ENCODE results near the gene PLAC8L1.

Gene PLAC8L1

GRCh38 chr5:146078566-146078965 lies 26.8 kb downstream of the PLAC8L1 start:
- no peak for ATAC-seq

GRCh38 chr5:146076455-146076854 lies 28.9 kb downstream of the PLAC8L1 start:
- ATAC-seq, result no peak

GRCh38 chr5:146076028-146076427 lies 29.3 kb downstream of the PLAC8L1 start:
- ATAC-seq, result no peak

- ATAC-seq, result no peak
Measured at GRCh38 chr5:146073239-146073900, 32.0 kb downstream of the PLAC8L1 start.

GRCh38 chr5:146072595-146072994 lies 32.8 kb downstream of the PLAC8L1 start:
- no peak for ATAC-seq

GRCh38 chr5:146071171-146071570 lies 34.2 kb downstream of the PLAC8L1 start:
- ATAC-seq, result no peak

- no peak for ATAC-seq
Measured at GRCh38 chr5:146070746-146071145, 34.6 kb downstream of the PLAC8L1 start.

DNA sequence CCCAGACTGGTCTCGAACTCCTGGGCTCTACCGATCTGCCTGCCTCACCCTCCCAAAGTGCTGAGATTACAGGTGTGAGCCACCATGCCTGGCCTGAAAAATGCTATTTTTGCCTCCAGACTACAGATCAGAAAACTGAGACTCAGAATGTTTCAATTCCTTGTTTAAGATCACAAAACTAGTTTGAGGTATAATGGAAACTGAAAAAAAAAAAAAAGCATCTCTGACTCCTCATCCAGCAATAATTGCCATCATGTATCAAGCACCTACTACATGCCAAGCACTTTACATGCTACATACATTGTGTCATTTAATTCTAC lies 35.6 kb downstream of the PLAC8L1 start:
- no peak for ATAC-seq

DNA sequence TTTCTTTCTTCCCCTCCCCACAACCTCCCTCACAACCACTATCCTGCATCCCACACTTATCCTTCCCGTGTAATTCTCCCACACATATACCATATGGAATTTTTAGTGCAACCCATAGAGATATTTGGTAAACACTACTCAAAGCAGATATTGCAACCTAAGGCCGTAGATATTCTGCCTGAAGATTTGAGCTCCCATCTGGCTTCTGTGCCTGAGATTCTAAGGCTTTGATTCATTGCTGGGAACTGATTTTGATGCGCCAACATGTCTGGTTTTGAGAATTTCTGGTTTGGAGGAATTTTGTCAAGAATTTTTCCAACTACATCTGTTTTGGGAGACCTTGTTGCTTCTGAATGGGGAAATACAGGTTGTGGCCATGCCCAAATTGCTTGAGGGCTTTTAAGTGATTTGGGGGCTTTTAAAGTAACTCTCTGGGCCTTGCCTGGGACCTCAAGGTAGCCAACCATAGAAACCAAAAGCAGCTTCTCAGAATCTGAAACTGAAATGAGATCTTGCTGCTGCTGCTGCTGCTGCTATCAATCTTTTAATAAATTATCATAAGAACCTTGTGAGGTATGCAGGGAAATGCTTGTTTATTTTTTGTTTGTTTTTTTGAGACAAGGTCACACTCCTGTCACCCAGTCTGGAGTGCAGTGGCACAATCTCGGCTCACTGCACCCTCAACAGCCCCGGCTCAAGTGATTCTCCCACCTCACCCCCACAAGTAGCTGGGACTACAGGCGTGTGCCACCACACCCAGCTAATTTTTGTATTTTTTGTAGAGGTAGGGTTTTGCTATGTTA lies 36.2 kb downstream of the PLAC8L1 start:
- no peak for ATAC-seq

- ATAC-seq, result no peak
Measured at GRCh38 chr5:146068206-146068605, 37.2 kb downstream of the PLAC8L1 start.

DNA sequence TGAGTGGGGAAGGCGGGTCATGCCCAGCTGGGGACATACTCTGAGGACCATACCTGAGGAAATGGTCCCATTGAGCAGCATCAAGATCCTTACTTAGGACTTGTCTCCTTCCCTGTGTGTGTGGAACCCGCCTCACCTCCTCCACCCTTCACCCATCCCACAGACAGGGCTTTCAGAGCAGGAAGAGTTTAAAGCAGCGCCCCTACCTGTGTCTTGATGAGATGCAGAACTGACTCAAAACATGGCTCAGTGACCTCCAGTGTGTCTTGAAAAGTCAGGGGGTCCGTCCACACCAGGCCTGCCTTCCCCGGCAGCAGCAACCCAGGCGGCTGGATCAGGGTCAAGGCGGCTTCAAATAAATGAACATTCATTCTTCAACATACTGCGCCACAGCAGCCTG lies 38.4 kb downstream of the PLAC8L1 start:
- ATAC-seq, result no peak

GRCh38 chr5:146060221-146060585 lies 45.2 kb downstream of the PLAC8L1 start:
- ATAC-seq, result no peak

DNA sequence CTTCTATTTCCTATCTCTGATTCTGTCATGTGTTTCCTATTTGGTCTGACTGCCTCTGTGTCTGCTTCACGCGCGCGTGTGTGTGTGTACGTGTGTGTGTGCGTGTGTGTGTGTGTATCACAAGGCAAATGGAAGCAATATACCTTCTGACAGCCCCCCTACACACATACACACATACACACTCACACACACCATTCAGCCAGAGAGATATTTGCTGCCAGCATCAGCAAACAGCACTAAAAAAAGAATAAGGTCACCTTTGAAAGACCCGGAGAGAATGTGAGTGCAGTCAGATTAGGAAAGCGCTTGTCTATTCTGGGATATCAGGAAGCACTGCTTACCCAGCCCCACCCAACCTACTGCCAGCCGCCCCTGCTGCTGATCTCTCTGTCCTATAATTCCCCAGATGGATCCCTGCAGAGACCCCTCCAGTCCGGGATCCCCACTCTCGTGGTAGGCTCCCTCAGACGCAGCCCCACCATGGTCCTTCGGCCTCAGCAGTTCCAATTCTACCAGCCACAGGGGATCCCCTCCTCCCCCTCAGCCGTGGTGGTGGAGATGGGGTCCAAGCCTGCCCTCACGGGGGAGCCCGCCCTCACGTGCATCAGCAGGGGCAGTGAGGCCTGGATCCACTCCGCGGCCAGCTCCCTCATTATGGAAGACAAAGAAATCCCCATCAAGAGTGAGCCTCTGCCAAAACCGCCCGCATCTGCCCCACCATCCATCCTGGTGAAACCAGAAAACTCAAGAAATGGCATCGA lies 45.7 kb downstream of the PLAC8L1 start:
- ATAC-seq, result no peak

- ATAC-seq, result no peak
Measured at GRCh38 chr5:146055432-146055831, 49.9 kb downstream of the PLAC8L1 start.

GRCh38 chr5:146052780-146053179 lies 52.6 kb downstream of the PLAC8L1 start:
- no peak for ATAC-seq

DNA sequence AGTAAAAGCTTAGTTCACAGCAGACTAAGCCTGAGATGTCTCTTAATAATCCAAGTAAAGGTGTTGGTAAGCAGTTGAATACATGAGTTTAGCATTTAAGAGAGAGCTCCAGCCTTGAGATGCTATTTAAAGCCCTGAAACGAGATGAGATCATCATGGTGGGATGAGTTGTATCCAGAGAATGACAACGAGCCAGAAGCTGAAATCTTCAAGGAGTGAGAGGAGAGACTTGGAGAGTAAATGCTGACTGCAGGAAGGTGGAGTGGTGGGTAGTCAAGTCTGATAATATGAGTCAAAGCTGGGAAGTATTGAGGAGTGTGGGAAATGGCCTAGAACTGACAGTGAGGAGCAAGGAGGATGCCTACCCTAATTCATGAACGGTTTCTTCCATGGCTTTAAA lies 53.7 kb downstream of the PLAC8L1 start:
- ATAC-seq, result no peak

GRCh38 chr5:146050086-146050485 lies 55.3 kb downstream of the PLAC8L1 start:
- ATAC-seq, result no peak

GRCh38 chr5:146049704-146050026 lies 55.7 kb downstream of the PLAC8L1 start:
- ATAC-seq, result no peak

DNA sequence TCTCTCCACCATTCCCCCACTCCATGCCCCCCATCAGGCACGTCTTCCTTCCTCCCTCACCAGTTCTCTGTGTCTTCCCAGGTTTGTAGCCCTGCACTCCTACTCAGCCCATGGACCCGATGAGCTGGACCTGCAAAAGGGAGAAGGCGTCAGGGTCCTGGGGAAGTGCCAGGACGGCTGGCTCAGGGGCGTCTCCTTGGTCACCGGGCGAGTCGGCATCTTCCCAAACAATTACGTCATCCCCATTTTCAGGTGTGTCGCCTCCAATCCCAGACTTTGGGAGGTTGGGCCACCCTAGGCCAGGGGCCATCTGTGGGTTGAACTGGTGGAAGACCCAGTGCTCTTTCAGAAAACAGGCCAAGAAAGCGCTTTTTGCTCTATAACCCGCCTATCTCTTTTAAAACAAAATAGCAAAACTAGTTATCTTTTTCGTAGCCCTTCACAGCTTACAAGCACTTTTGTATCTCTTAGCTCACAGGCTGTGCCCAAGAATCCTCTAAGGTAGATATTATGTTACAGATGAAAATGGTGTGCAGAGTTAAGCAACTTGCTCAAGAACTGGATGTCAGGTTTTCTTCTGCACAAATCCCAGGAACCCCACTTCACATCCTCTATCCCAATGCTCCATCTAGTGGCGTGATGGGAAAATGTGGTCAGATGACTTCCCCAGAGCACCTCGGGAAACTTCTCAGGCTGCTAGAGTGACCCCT lies 56.2 kb downstream of the PLAC8L1 start:
- ATAC-seq, result no peak

GRCh38 chr5:146047396-146047795 lies 58.0 kb downstream of the PLAC8L1 start:
- no peak for ATAC-seq

GRCh38 chr5:146043722-146044121 lies 61.7 kb downstream of the PLAC8L1 start:
- no peak for ATAC-seq

- ATAC-seq, result no peak
Measured at GRCh38 chr5:146042628-146043279, 62.6 kb downstream of the PLAC8L1 start.

Data from activated CD4-positive, CD25-positive, alpha-beta regulatory T cell treated with anti-CD3 and anti-CD28 coated beads, Interleukin-2, amount 50 U/mL, for 24 hours (primary cell).